Activated B cell treated with CpG ODN at 0.5 μM for 24 hours (primary cell): Measurements from ENCODE around the gene ELANE. TPM values are rescaled to one million over a fixed set of nuclear protein-coding genes. Genes with fewer than 3 reads are reported as not detected.

Experiments used
- ATAC-seq: fragments of 200-7000 bp; cut with Tn5 transposase; one replicate; pipeline ENCODE4 v1.10.0; 2021; ENCODE audit warnings: low read depth, mild to moderate bottlenecking, moderate library complexity
- CTCF ChIA-PET: fragments of 350-600 bp; sonication (Branson Sonifier 250); formaldehyde crosslinking; loops from one replicate; lab custom pipeline; 2021; ENCODE audit warnings: antibody characterized with exemption; lab: Charles Lee
- POLR2A ChIA-PET: fragments of 350-600 bp; sonication (Branson Sonifier 250); formaldehyde crosslinking; loops from one replicate; lab custom pipeline; 2021; ENCODE audit warnings: antibody characterized with exemption; lab: Charles Lee
- DNase-seq: peaks from one replicate; pipeline ENCODE4 v3.0.0; 2022
- H3K27ac Mint-ChIP-seq: one replicate; pipeline ENCODE4 v1.8.0; 2020; ENCODE audit warnings: mixed read lengths
- H3K27me3 Mint-ChIP-seq: one replicate; pipeline ENCODE4 v1.8.0; 2021; ENCODE audit warnings: mixed read lengths
- H3K36me3 Mint-ChIP-seq: one replicate; pipeline ENCODE4 v1.8.0; 2021; ENCODE audit warnings: low read depth, mixed read lengths
- H3K4me1 Mint-ChIP-seq: one replicate; pipeline ENCODE4 v1.8.0; 2021; ENCODE audit warnings: mixed read lengths
- H3K4me3 Mint-ChIP-seq: one replicate; pipeline ENCODE4 v1.8.0; 2020; ENCODE audit warnings: mild to moderate bottlenecking, mixed read lengths
- H3K9me3 Mint-ChIP-seq: one replicate; pipeline ENCODE4 v1.8.0; 2020; ENCODE audit warnings: mixed read lengths
- CTCF ChIP-seq: fragments of 200-600 bp; IDR thresholded peaks from one replicate; pipeline ENCODE4 v1.8.0; 2022; ENCODE audit warnings: antibody characterized with exemption, mild to moderate bottlenecking
- intact Hi-C: fragments of 100-400 bp; cut with micrococcal nuclease; formaldehyde crosslinking; loops from one replicate; pipeline ENCODE4 v1.15.1; 2024
- total RNA-seq: library from RNA; stranded (reverse); gene quantifications from 2 replicates; pipeline ENCODE4 v1.2.3, GENCODE V29; 2022

ELANE gene
- total RNA-seq, 1 donor from 2014 or later = not detected

GRCh38 chr19:884420-885211 is 32.5 kb downstream of the ELANE start:
- no peak for DNase-seq
- Mint-ChIP-seq H3K27me3 (no peaks in the 10 kb centered on the region), H3K9me3 (no peaks in the 10 kb centered on the region), H3K4me1 (no peaks in the 10 kb centered on the region), H3K36me3 (peaks cover 48% of the 10 kb centered on the region), H3K27ac (no peak overlapping the region), H3K4me3 (no peak overlapping the region)
- intact Hi-C loops = no loop called here
- CTCF ChIA-PET = no interaction called here
- POLR2A ChIA-PET = no interaction called here
- no peak for TF ChIP-seq CTCF
- ATAC-seq = no peak

GRCh38 chr19:885536-886224 is 33.6 kb downstream of the ELANE start:
- DNase-seq (no peak), ATAC-seq (no peak)
- intact Hi-C loops = no loop called here
- Mint-ChIP-seq H3K4me1 (no peaks in the 10 kb centered on the region), H3K4me3 (no peak overlapping the region), H3K27ac (no peak overlapping the region), H3K36me3 (peaks cover 57% of the 10 kb centered on the region), H3K9me3 (no peaks in the 10 kb centered on the region), H3K27me3 (no peaks in the 10 kb centered on the region)
- POLR2A ChIA-PET = interaction anchor here (0.6 kb wide), 1 partner anchor 102 kb away, joined by 4 read pairs; no protein-coding TSS in a partner anchor
- CTCF ChIA-PET = no interaction called here
- no peak for TF ChIP-seq CTCF

GRCh38 chr19:887072-887471 is 35.0 kb downstream of the ELANE start:
- Mint-ChIP-seq H3K27ac (no peak overlapping the region), H3K9me3 (no peaks in the 10 kb centered on the region), H3K4me3 (no peak overlapping the region), H3K4me1 (peaks cover 6% of the 10 kb centered on the region), H3K27me3 (no peaks in the 10 kb centered on the region), H3K36me3 (peaks cover 43% of the 10 kb centered on the region)
- DNase-seq (no peak), ATAC-seq (no peak)
- intact Hi-C loops = no loop called here
- ChIA-PET CTCF (no interaction called here), POLR2A (no interaction called here)
- no peak for TF ChIP-seq CTCF

GRCh38 chr19:887599-887998 is 35.5 kb downstream of the ELANE start:
- POLR2A ChIA-PET = no interaction called here

More at GRCh38 chr19:887599-887998, 35.5 kb downstream of the ELANE start:
- Mint-ChIP-seq H3K36me3 (peaks cover 43% of the 10 kb centered on the region), H3K27ac (no peak overlapping the region), H3K4me1 (peaks cover 8% of the 10 kb centered on the region), H3K27me3 (no peaks in the 10 kb centered on the region), H3K4me3 (no peak overlapping the region), H3K9me3 (no peaks in the 10 kb centered on the region)
- no peak for TF ChIP-seq CTCF
- ATAC-seq = no peak
- CTCF ChIA-PET = no interaction called here
- DNase-seq = no peak
- intact Hi-C loops = no loop called here
